Measurements from ENCODE around the gene COPS3.

DNA sequence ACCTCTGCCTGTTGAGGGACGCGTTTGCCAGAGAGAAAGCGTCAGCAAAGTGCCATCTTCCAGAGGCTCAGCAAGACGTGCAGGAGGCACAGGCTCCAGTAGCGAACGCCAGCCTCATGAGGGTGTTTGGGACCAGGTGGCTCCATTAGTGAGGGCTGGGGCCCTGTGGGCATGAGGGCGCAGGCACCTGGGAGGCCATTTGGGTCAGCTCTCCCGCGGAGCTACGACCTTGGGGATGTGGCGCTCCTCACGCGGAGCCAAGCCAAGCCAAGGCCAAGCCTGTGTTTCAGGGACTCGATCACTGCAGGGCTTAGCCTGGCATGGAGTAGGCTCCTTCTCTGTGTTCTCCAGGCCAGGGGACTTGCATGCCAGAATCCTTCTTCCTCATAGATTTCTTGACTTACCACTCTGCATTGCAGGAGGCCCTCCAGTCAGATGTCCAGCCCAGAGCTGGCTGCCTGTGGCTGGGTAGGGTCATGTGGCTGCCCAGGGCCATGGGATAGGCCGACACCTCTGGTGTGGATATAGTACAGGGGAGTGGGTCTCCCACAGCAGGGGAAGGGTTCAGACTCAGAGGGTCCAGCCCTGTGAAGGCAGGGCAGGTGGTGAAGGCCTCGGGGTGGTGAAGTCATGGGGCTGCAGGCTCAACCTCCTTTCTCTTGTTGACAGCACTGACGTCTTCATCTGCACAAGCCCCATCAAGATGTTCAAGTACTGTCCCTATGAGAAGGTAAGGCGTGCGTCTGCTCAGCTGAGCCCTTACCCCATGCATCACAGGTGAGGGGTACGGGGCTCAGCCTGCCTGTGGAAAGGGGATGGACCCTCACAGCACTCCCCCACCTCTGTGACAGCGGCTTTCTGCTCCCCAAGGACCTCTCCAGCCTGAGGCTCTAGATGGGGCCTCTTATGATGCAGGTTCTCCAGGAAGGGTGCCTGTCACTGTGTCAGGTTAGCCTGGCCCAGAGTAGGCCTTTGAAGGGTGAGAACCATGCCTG is 41.8 kb upstream of the COPS3 start:
- TF ChIP-seq, protein P1, sequence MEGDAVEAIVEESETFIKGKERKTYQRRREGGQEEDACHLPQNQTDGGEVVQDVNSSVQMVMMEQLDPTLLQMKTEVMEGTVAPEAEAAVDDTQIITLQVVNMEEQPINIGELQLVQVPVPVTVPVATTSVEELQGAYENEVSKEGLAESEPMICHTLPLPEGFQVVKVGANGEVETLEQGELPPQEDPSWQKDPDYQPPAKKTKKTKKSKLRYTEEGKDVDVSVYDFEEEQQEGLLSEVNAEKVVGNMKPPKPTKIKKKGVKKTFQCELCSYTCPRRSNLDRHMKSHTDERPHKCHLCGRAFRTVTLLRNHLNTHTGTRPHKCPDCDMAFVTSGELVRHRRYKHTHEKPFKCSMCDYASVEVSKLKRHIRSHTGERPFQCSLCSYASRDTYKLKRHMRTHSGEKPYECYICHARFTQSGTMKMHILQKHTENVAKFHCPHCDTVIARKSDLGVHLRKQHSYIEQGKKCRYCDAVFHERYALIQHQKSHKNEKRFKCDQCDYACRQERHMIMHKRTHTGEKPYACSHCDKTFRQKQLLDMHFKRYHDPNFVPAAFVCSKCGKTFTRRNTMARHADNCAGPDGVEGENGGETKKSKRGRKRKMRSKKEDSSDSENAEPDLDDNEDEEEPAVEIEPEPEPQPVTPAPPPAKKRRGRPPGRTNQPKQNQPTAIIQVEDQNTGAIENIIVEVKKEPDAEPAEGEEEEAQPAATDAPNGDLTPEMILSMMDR (IDR thresholded peaks at IDR 0.05), result no peak
- TF ChIP-seq POLR2A (IDR thresholded peaks at IDR 0.05), result no peak
